ENCODE data around the gene SEMA7A.

Gene SEMA7A

DNA sequence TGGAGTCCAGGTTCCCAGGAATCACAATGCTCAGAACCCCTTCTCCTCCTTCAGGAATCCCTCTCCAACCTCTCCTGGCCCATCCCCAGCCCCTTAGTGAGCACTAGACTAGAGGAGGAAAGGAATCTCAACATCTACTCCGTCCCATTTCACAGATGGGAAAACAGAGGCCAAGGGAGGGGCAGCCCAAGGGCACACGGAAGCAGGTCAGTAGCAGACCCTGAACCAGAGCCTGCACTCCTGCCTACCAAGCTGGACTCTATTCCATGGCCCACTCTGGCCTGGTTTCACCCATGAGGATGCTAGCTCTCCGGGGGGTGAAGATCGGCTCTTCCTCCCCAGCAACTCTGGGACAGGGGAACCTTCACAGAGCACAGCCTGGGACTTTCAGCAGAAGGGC lies 14.3 kb downstream of the SEMA7A start:
- DNase-seq: no peak
- no peaks in the 10 kb centered on the region for H3K27me3 Mint-ChIP-seq
- H3K36me3 Mint-ChIP-seq (ENCODE audit: low read depth): peaks cover 94% of the 10 kb centered on the region
- no peak overlapping the region for H3K4me3 Mint-ChIP-seq
- H3K9me3 Mint-ChIP-seq: no peaks in the 10 kb centered on the region
- peaks cover 80% of the 10 kb centered on the region for H3K4me1 Mint-ChIP-seq (ENCODE audit: low read depth)
- peak overlapping the region; percentile 88 for H3K27ac Mint-ChIP-seq

GRCh38 chr15:74418575-74419338 lies 15.0 kb downstream of the SEMA7A start:
- H3K4me3 Mint-ChIP-seq: no peak overlapping the region
- DNase-seq: no peak
- H3K27me3 Mint-ChIP-seq: no peaks in the 10 kb centered on the region
- peak overlapping the region; percentile 88 for H3K27ac Mint-ChIP-seq
- peaks cover 94% of the 10 kb centered on the region for H3K36me3 Mint-ChIP-seq (ENCODE audit: low read depth)
- H3K4me1 Mint-ChIP-seq (ENCODE audit: low read depth): peaks cover 76% of the 10 kb centered on the region
- H3K9me3 Mint-ChIP-seq: no peaks in the 10 kb centered on the region

GRCh38 chr15:74417670-74418069 lies 16.1 kb downstream of the SEMA7A start:
- peak overlapping the region; percentile 67 for H3K27ac Mint-ChIP-seq
- no peak overlapping the region for H3K4me3 Mint-ChIP-seq
- peaks cover 95% of the 10 kb centered on the region for H3K36me3 Mint-ChIP-seq (ENCODE audit: low read depth)
- peaks cover 65% of the 10 kb centered on the region for H3K4me1 Mint-ChIP-seq (ENCODE audit: low read depth)
- H3K9me3 Mint-ChIP-seq: no peaks in the 10 kb centered on the region
- H3K27me3 Mint-ChIP-seq: no peaks in the 10 kb centered on the region
- no peak for DNase-seq

GRCh38 chr15:74417225-74417624 lies 16.5 kb downstream of the SEMA7A start:
- peaks cover 94% of the 10 kb centered on the region for H3K36me3 Mint-ChIP-seq (ENCODE audit: low read depth)
- DNase-seq: no peak
- H3K9me3 Mint-ChIP-seq: no peaks in the 10 kb centered on the region
- H3K4me1 Mint-ChIP-seq (ENCODE audit: low read depth): peaks cover 61% of the 10 kb centered on the region
- H3K27ac Mint-ChIP-seq: peak overlapping the region; percentile 67
- H3K27me3 Mint-ChIP-seq: no peaks in the 10 kb centered on the region
- H3K4me3 Mint-ChIP-seq: no peak overlapping the region

GRCh38 chr15:74415966-74416916 lies 17.5 kb downstream of the SEMA7A start:
- DNase-seq: no peak
- H3K9me3 Mint-ChIP-seq: no peaks in the 10 kb centered on the region
- H3K4me3 Mint-ChIP-seq: no peak overlapping the region
- H3K4me1 Mint-ChIP-seq (ENCODE audit: low read depth): peaks cover 56% of the 10 kb centered on the region
- peaks cover 96% of the 10 kb centered on the region for H3K36me3 Mint-ChIP-seq (ENCODE audit: low read depth)
- H3K27ac Mint-ChIP-seq: peak overlapping the region; percentile 68
- H3K27me3 Mint-ChIP-seq: no peaks in the 10 kb centered on the region

DNA sequence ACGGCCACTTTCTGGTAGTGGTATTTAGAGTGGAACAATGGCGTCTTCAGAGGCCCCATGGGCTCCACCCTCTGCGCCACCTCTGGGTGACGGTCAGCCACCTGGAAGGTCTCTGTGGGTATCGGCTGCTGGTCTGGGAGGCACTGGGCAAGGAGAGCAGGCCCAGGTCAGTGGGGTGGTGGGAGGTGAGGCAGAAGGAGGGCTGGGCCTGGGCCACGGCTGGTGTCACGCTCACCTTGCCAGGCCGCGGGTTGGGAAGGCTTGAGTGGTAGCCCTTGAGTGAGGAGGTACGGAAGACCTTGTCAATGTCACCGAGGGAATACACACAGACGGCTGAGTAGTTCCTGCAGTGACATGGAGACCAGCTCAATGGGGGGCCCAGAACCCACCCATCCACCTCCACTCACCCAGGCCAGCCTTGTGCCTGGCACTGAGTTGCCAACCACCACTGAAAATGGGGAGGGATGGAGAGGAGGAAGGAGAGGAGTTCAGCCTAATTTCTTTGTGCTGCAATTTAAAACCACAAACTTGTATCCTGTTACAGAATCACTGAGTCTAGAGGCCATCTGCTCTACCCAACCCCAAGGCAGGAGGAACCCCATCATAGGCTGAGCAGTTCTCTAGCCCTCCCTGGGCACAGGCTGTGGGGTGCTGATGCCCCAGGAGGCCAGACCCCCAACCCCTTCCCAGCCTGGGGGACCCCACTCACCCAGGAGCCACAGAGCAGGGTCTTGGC lies 19.0 kb downstream of the SEMA7A start:
- Mint-ChIP-seq H3K27me3 (no peaks in the 10 kb centered on the region), H3K36me3 (ENCODE audit: low read depth) (peaks cover 96% of the 10 kb centered on the region), H3K4me3 (no peak overlapping the region), H3K9me3 (no peaks in the 10 kb centered on the region), H3K27ac (peak overlapping the region; percentile 82), H3K4me1 (ENCODE audit: low read depth) (peaks cover 42% of the 10 kb centered on the region)
- no peak for DNase-seq

- Mint-ChIP-seq H3K27ac (peak overlapping the region; percentile 73), H3K27me3 (no peaks in the 10 kb centered on the region), H3K9me3 (no peaks in the 10 kb centered on the region), H3K36me3 (ENCODE audit: low read depth) (peaks cover 91% of the 10 kb centered on the region), H3K4me1 (ENCODE audit: low read depth) (peaks cover 40% of the 10 kb centered on the region), H3K4me3 (no peak overlapping the region)
- DNase-seq: no peak
Measured at GRCh38 chr15:74414081-74414580, 19.6 kb downstream of the SEMA7A start.

DNA sequence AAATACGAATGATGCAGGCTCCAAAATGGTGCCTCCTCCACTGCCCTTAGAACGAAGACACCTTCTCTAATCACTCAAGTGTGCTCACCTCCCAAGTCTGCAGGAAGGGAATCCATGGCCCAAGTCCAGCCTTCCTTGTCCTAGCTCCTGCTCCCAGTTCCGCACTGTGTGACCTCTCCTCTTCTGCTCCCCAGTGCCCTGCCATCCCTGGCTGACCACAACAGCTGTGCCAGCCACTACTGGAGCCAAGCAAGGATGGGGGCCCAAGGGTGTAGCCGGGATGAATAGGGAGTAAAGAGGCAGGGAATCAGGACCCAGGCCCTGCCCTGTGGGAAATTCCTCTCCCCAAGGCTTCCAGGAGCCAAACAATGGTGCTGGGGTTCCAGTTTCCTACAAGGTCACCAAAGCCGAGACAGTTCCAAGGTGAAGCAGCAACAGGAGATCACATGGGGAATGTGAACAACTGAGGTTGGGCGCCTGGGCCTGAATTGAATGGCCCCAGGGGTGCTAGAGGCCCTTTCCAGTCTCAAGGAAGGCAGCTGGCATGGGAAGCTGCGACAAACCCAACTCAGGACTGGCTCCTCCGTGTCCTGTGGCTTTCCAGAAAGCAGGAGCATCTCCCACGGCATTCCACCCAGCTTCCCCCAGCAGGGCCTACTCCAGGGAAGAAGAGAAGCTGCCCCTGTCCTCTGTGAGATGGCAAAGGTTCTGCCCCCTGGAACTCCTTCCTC lies 20.2 kb downstream of the SEMA7A start:
- Mint-ChIP-seq H3K27me3 (no peaks in the 10 kb centered on the region), H3K27ac (peak overlapping the region; percentile 73), H3K36me3 (ENCODE audit: low read depth) (peaks cover 92% of the 10 kb centered on the region), H3K9me3 (no peaks in the 10 kb centered on the region), H3K4me3 (no peak overlapping the region), H3K4me1 (ENCODE audit: low read depth) (peaks cover 38% of the 10 kb centered on the region)
- no peak for DNase-seq

DNA sequence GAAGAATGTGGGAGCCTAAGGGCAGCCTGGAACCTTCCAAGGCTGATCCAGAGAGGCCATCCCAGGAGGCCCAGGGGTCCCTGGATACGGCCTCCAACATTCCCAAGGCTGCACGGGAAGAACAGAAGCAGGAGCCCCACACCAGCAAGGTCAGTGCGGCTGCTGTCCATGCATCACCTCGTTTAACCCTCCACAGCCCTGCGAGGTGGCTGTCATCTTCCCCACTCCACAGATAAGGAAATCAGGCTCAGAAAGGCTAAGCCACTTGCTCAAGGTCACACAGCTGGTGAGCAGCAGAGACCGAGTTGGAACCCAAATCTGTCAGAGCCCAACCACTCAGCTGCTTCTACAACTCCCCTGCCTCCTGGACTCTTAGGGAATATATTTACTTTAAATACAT lies 21.6 kb downstream of the SEMA7A start:
- H3K27ac Mint-ChIP-seq: peak overlapping the region; percentile 67
- no peaks in the 10 kb centered on the region for H3K27me3 Mint-ChIP-seq
- H3K36me3 Mint-ChIP-seq (ENCODE audit: low read depth): peaks cover 84% of the 10 kb centered on the region
- no peak overlapping the region for H3K4me3 Mint-ChIP-seq
- peaks cover 37% of the 10 kb centered on the region for H3K4me1 Mint-ChIP-seq (ENCODE audit: low read depth)
- H3K9me3 Mint-ChIP-seq: no peaks in the 10 kb centered on the region
- DNase-seq: no peak

DNA sequence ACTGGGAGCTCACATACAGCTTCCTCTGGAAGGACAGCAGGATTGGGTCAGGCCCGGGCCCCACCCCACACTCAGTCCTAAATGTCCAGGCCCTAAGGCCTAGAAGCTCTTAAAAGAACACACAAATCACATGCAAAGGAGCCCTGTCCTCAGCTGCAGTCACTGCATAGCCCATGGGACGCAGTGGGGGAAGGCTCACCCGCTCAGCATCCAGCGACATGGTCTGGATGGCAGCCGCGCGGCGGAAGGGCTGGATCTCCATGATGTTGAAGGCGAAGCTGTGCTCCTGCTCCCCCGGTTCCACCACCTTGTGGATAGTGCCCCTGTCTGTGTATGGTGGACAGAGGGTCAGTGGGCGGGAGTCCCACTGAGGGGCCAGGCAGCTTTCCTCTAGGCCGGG lies 22.1 kb downstream of the SEMA7A start:
- H3K36me3 Mint-ChIP-seq (ENCODE audit: low read depth): peaks cover 79% of the 10 kb centered on the region
- peak overlapping the region; percentile 65 for H3K27ac Mint-ChIP-seq
- DNase-seq: no peak
- peaks cover 36% of the 10 kb centered on the region for H3K4me1 Mint-ChIP-seq (ENCODE audit: low read depth)
- no peak overlapping the region for H3K4me3 Mint-ChIP-seq
- H3K27me3 Mint-ChIP-seq: no peaks in the 10 kb centered on the region
- no peaks in the 10 kb centered on the region for H3K9me3 Mint-ChIP-seq

DNA sequence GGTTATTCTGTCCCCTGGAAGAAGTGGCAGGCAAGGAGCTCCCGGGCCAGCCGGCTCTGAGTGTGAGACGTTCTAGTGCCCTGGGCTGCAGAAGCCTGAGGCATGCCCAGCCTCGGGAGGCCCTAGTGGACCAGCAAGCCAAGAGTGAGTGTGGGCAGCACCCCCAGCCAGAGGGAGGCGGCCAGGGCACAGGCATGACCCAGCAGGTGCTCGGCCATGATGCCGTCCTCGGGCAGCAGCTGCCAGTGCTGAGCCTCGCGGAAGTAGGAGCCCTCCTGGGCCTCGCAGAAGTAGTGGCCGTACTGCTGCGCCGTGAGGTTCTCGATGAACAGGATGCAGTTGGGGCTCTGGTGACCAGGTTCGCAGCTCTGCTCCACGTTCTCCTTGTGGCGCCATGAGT lies 23.3 kb downstream of the SEMA7A start:
- peak overlapping the region; percentile 71 for H3K27ac Mint-ChIP-seq
- H3K4me1 Mint-ChIP-seq (ENCODE audit: low read depth): peaks cover 39% of the 10 kb centered on the region
- DNase-seq: no peak
- no peaks in the 10 kb centered on the region for H3K9me3 Mint-ChIP-seq
- no peaks in the 10 kb centered on the region for H3K27me3 Mint-ChIP-seq
- no peak overlapping the region for H3K4me3 Mint-ChIP-seq
- peaks cover 76% of the 10 kb centered on the region for H3K36me3 Mint-ChIP-seq (ENCODE audit: low read depth)

GRCh38 chr15:74409225-74409624 lies 24.5 kb downstream of the SEMA7A start:
- Mint-ChIP-seq H3K36me3 (ENCODE audit: low read depth) (peaks cover 70% of the 10 kb centered on the region), H3K4me1 (ENCODE audit: low read depth) (peaks cover 40% of the 10 kb centered on the region), H3K27me3 (no peaks in the 10 kb centered on the region), H3K27ac (peak overlapping the region; percentile 80), H3K4me3 (no peak overlapping the region), H3K9me3 (no peaks in the 10 kb centered on the region)
- DNase-seq: no peak

GRCh38 chr15:74408815-74409214 lies 24.9 kb downstream of the SEMA7A start:
- peaks cover 43% of the 10 kb centered on the region for H3K4me1 Mint-ChIP-seq (ENCODE audit: low read depth)
- peaks cover 70% of the 10 kb centered on the region for H3K36me3 Mint-ChIP-seq (ENCODE audit: low read depth)
- H3K27ac Mint-ChIP-seq: peak overlapping the region; percentile 80
- DNase-seq: no peak
- H3K27me3 Mint-ChIP-seq: no peaks in the 10 kb centered on the region
- no peaks in the 10 kb centered on the region for H3K9me3 Mint-ChIP-seq
- no peak overlapping the region for H3K4me3 Mint-ChIP-seq

GRCh38 chr15:74408385-74408784 lies 25.4 kb downstream of the SEMA7A start:
- no peak overlapping the region for H3K4me3 Mint-ChIP-seq
- H3K27me3 Mint-ChIP-seq: no peaks in the 10 kb centered on the region
- H3K9me3 Mint-ChIP-seq: no peaks in the 10 kb centered on the region
- H3K4me1 Mint-ChIP-seq (ENCODE audit: low read depth): peaks cover 47% of the 10 kb centered on the region
- peak overlapping the region; percentile 80 for H3K27ac Mint-ChIP-seq
- H3K36me3 Mint-ChIP-seq (ENCODE audit: low read depth): peaks cover 67% of the 10 kb centered on the region
- DNase-seq: no peak

All from activated T-cell treated with anti-CD3 and anti-CD28 coated beads, Interleukin-2, amount 50 U/mL, for 24 hours (primary cell).